Measurements from ENCODE around the gene TSHZ1.

TSHZ1 gene

GRCh38 chr18:75338631-75339030 is 128.0 kb downstream of the TSHZ1 start:
- no peak for DNase-seq (ENCODE audit: low read depth in 1 of 2, low spot score in 1 of 2)

Measured in activated T-helper 1 cell treated with anti-CD3 and anti-CD28 coated beads, Interleukin-2, amount 50 U/mL, for 16 hours (primary cell).